PC-9 (cell line): ENCODE measurements around the gene HOXA11. TPM values are rescaled to one million over a fixed set of nuclear protein-coding genes. Genes with fewer than 3 reads are reported as not detected.

Experiments used
- BruUV-seq: library from RNA; stranded (reverse); fragments of 400-500 nt; replicated peaks from 2 replicates; lab custom pipeline; 2021; lab: Mats Ljungman, UMichigan
- CTCF ChIA-PET: fragments of 300-600 bp; sonication (Branson Sonifier 250); formaldehyde crosslinking; loops from one replicate; lab custom pipeline; 2022; ENCODE audit warnings: antibody characterized with exemption; lab: Charles Lee
- POLR2A ChIA-PET: fragments of 300-600 bp; sonication (Branson Sonifier 250); formaldehyde crosslinking; loops from one replicate; lab custom pipeline; 2022; ENCODE audit warnings: antibody characterized with exemption; ENCODE audit not compliant: unreplicated experiment; lab: Charles Lee
- DNase-seq, 2 experiments: peaks; one replicate each; pipeline versions ENCODE4 v3.0.0 to v3.0.0-alpha.2; 2015 to 2022; ENCODE audit warnings: mixed read lengths in 1 of 2
- H2AFZ ChIP-seq: fragments of 200-600 bp; sonication (generic); 2 replicates; pipeline ENCODE4 v1.8.1; 2017; ENCODE audit warnings: antibody characterized with exemption
- H3F3A ChIP-seq: fragments of 200-600 bp; sonication (generic); 2 replicates; pipeline ENCODE4 v1.8.1; 2017; ENCODE audit warnings: antibody characterized with exemption, mild to moderate bottlenecking, low read depth; ENCODE audit not compliant: insufficient read depth
- H3K27ac ChIP-seq: fragments of 200-600 bp; sonication (generic); 2 replicates; pipeline ENCODE4 v1.6.1; 2016; ENCODE audit warnings: mixed run types
- H3K27me3 ChIP-seq: fragments of 200-600 bp; sonication (generic); 2 replicates; pipeline ENCODE4 v1.6.1; 2016; ENCODE audit warnings: low read depth, mixed run types; ENCODE audit not compliant: insufficient read depth
- H3K36me3 ChIP-seq: fragments of 200-600 bp; sonication (generic); 2 replicates; pipeline ENCODE4 v1.6.1; 2016; ENCODE audit warnings: low read depth, mixed run types
- H3K4me1 ChIP-seq: fragments of 200-600 bp; sonication (generic); replicated peaks from 2 replicates; pipeline ENCODE4 v1.6.1; 2016; ENCODE audit warnings: mixed run types; ENCODE audit not compliant: insufficient read depth
- H3K4me2 ChIP-seq: fragments of 200-600 bp; sonication (generic); 2 replicates; pipeline ENCODE4 v1.6.1; 2017; ENCODE audit warnings: mixed run types
- H3K4me3 ChIP-seq: fragments of 200-600 bp; sonication (generic); 2 replicates; pipeline ENCODE4 v1.6.1; 2016; ENCODE audit warnings: mixed run types
- H3K79me2 ChIP-seq: fragments of 200-600 bp; sonication (generic); 2 replicates; pipeline ENCODE4 v1.6.1; 2017; ENCODE audit warnings: low read depth, mixed run types
- H3K9me2 ChIP-seq: fragments of 200-600 bp; sonication (generic); 2 replicates; pipeline ENCODE4 v1.8.1; 2017; ENCODE audit warnings: mild to moderate bottlenecking; ENCODE audit not compliant: insufficient read depth
- H3K9me3 ChIP-seq: fragments of 200-600 bp; sonication (generic); 2 replicates; pipeline ENCODE4 v1.8.1; 2016; ENCODE audit warnings: low read depth; ENCODE audit not compliant: insufficient read depth
- H4K20me1 ChIP-seq: fragments of 200-600 bp; sonication (generic); 2 replicates; pipeline ENCODE4 v1.8.1; 2017; ENCODE audit not compliant: insufficient read depth
- EZH2 ChIP-seq: fragments of 200-600 bp; sonication (generic); IDR thresholded peaks from 2 replicates; pipeline ENCODE4 v1.8.0; 2017; ENCODE audit warnings: antibody characterized with exemption, low read depth
- intact Hi-C: fragments of 100-400 bp; cut with micrococcal nuclease; formaldehyde crosslinking; loops from one replicate; pipeline ENCODE4 v1.10.0; 2022; ENCODE audit not compliant: unreplicated experiment
- total RNA-seq: library from RNA; stranded (reverse); gene quantifications from 2 replicates; pipeline ENCODE4 v1.2.3, GENCODE V29; 2021
- TF ChIP-seq, protein P1 (sequence below): fragments of 200-600 bp; sonication (generic); conservative IDR thresholded peaks from 2 replicates; pipeline ENCODE4 v1.6.1; 2017; ENCODE audit warnings: mixed run types, antibody characterized with exemption, mild to moderate bottlenecking, moderate library complexity

The HOXA11 gene
- total RNA-seq, 1 experiment from 2014 or later, result 0.26 TPM

DNA sequence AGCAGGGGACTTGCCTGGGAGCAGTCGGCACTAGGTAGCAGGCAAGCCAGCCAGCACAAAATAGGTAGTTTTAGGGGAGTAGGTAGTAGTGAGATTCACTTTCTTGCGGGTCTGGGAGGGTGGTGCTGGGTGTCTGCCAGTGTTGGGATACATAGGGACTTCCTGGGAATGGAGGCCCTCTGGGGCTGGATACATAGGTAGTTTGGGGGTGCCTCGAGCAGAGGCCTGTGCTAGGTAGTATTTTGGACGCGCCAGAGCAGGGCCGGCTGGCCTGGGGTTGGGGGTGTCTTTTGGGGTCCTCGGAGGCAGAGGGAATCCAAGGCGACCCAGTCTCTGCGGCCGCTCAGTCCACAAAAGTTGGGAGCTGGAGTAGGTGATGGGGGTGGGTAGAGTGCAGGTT lies 30.7 kb downstream of the HOXA11 start:
- ChIA-PET POLR2A (no interaction called here), CTCF (no interaction called here)
- no peak for TF ChIP-seq EZH2
- TF ChIP-seq, protein P1, sequence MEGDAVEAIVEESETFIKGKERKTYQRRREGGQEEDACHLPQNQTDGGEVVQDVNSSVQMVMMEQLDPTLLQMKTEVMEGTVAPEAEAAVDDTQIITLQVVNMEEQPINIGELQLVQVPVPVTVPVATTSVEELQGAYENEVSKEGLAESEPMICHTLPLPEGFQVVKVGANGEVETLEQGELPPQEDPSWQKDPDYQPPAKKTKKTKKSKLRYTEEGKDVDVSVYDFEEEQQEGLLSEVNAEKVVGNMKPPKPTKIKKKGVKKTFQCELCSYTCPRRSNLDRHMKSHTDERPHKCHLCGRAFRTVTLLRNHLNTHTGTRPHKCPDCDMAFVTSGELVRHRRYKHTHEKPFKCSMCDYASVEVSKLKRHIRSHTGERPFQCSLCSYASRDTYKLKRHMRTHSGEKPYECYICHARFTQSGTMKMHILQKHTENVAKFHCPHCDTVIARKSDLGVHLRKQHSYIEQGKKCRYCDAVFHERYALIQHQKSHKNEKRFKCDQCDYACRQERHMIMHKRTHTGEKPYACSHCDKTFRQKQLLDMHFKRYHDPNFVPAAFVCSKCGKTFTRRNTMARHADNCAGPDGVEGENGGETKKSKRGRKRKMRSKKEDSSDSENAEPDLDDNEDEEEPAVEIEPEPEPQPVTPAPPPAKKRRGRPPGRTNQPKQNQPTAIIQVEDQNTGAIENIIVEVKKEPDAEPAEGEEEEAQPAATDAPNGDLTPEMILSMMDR, result no peak
- H3K4me2 ChIP-seq, result no peak overlapping the region
- H3K79me2 ChIP-seq, result no peaks in the 10 kb centered on the region
- no peaks in the 10 kb centered on the region for H3K9me2 ChIP-seq
- DNase-seq, result no peak
- H3K4me3 ChIP-seq, result no peak overlapping the region
- H3K9me3 ChIP-seq, result no peaks in the 10 kb centered on the region
- no peaks in the 10 kb centered on the region for H4K20me1 ChIP-seq
- H3K4me1 ChIP-seq, result 0 out of 2 replicates have a peak, but pooled peaks cover 4% of the 10 kb centered on the region
- no peaks in the 10 kb centered on the region for H3K36me3 ChIP-seq
- H3K27me3 ChIP-seq, result no peaks in the 10 kb centered on the region
- no peak overlapping the region for H3K27ac ChIP-seq
- intact Hi-C loops, result no loop called here
- no TSS peak for BruUV-seq
- no peaks in the 10 kb centered on the region for H3F3A ChIP-seq
- no peak overlapping the region for H2AFZ ChIP-seq

DNA sequence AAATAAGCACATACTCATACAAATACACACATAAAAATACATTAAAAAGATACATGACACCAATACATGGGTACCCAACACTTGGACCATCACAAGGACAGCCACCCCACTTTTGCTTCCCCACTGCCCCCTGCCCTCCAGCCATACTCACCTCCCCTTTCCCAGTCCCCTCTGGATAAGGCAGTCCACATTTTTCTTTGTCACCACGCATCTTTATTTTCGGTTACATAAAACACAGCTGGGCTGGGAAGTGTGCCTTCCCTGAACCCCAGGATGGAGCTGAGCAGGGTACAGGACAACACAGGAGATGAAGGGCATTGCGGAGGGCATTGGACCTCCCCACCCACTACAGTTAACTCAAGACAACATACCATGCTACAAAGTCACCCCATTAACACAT lies 31.5 kb downstream of the HOXA11 start:
- H3K4me2 ChIP-seq, result no peak overlapping the region
- POLR2A ChIA-PET, result no interaction called here
- no peaks in the 10 kb centered on the region for H3K9me2 ChIP-seq
- TF ChIP-seq EZH2, result no peak
- no peak overlapping the region for H3K27ac ChIP-seq
- H3K36me3 ChIP-seq, result no peaks in the 10 kb centered on the region
- H3K4me1 ChIP-seq, result 0 out of 2 replicates have a peak, but pooled peaks cover 8% of the 10 kb centered on the region
- H4K20me1 ChIP-seq, result no peaks in the 10 kb centered on the region
- no TSS peak for BruUV-seq
- H3K27me3 ChIP-seq, result no peaks in the 10 kb centered on the region
- no peaks in the 10 kb centered on the region for H3K9me3 ChIP-seq
- CTCF ChIA-PET, result no interaction called here
- 0 out of 2 replicates have a peak, but pooled peaks cover 4% of the 10 kb centered on the region for H3F3A ChIP-seq
- H2AFZ ChIP-seq, result no peak overlapping the region
- H3K79me2 ChIP-seq, result no peaks in the 10 kb centered on the region
- H3K4me3 ChIP-seq, result no peak overlapping the region
- no peak for DNase-seq
- intact Hi-C loops, result no loop called here

DNA sequence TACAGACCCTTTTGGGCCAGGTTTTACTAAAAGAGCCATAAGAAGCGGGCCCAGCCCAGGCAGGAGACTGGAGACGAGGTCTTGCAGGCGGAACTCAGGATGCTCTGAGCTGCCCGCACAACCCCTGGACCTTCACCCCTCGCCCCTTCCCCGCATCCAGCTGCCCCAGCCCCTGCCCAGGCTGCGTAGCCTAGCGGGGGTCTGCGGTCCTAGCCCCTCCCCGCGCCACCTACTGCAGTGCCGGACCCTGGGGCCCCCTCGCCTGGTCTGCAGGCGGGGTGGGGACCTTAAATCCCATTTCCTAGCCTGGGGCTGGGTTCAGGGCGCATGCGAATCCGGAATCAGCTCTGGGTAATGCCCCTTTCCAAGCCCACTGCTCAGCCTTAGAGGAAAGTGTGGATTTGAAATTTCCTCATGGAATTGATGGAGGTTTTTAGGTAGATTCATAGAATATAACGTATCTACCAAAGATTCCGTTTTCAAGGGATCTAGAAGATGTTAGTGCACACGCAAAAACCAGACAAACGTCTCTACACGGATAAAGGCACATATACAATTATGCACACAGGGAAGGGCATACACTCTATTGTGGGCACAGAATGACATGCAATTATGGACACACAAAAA lies 32.1 kb downstream of the HOXA11 start:
- DNase-seq, result no peak
- no peaks in the 10 kb centered on the region for H3K79me2 ChIP-seq
- no peak overlapping the region for H3K27ac ChIP-seq
- BruUV-seq, result no TSS peak
- ChIA-PET POLR2A (no interaction called here), CTCF (no interaction called here)
- no peak overlapping the region for H3K4me3 ChIP-seq
- H3K27me3 ChIP-seq, result no peaks in the 10 kb centered on the region
- no peaks in the 10 kb centered on the region for H3K9me2 ChIP-seq
- H4K20me1 ChIP-seq, result no peaks in the 10 kb centered on the region
- H3F3A ChIP-seq, result 0 out of 2 replicates have a peak, but pooled peaks cover 4% of the 10 kb centered on the region
- H3K9me3 ChIP-seq, result no peaks in the 10 kb centered on the region
- no peaks in the 10 kb centered on the region for H3K36me3 ChIP-seq
- no peak for TF ChIP-seq EZH2
- TF ChIP-seq, protein P1, result no peak
- H3K4me2 ChIP-seq, result no peak overlapping the region
- no peak overlapping the region for H2AFZ ChIP-seq
- 0 out of 2 replicates have a peak, but pooled peaks cover 11% of the 10 kb centered on the region for H3K4me1 ChIP-seq
- intact Hi-C loops, result no loop called here
